Gastroesophageal sphincter (tissue), 4 donors: Measurements from ENCODE around the gene PGM2. TPM values are rescaled to one million over a fixed set of nuclear protein-coding genes. Genes with fewer than 3 reads are reported as not detected.

Source experiments
- ATAC-seq: fragments of 150-250 bp; one replicate; pipeline ENCODE4 v1.9.1; 2016; ENCODE audit warnings: mild to moderate bottlenecking, moderate library complexity
- H3K27ac ChIP-seq, 4 donors: fragments of 200-600 bp; sonication (generic) in 3 of 4; 1 replicate in 3 of 4; 2 replicates in 1 of 4; pipeline ENCODE4 v1.5.1; 2016 to 2019
- H3K27me3 ChIP-seq: fragments of 200-600 bp; sonication (generic); one replicate; pipeline ENCODE4 v1.5.1; 2019
- H3K36me3 ChIP-seq, 2 donors: fragments of 200-600 bp; sonication (generic); one replicate each; pipeline ENCODE4 v1.5.1; 2019; ENCODE audit warnings: control low read depth in 1 of 2
- H3K4me1 ChIP-seq, 3 donors: fragments of 200-600 bp; sonication (generic); 1 replicate in 2 of 3; 2 replicates in 1 of 3; pipeline ENCODE4 v1.5.1; 2016 to 2019; ENCODE audit warnings: control low read depth in 2 of 3
- H3K4me3 ChIP-seq, 2 donors: fragments of 200-600 bp; sonication (generic); one replicate each; pipeline ENCODE4 v1.5.1; 2019; ENCODE audit warnings: mild to moderate bottlenecking in 1 of 2, moderate library complexity in 1 of 2
- H3K9me3 ChIP-seq, 3 donors: fragments of 200-600 bp; sonication (generic); one replicate each; pipeline ENCODE4 v1.5.1; 2017 to 2019; ENCODE audit warnings: control low read depth in 2 of 3
- CTCF ChIP-seq, 4 experiments: fragments of 200-600 bp in 2 of 4; fragments of 450-650 bp in 2 of 4; sonication (generic) in 1 of 4; IDR thresholded peaks; one replicate each; pipeline ENCODE4 v1.5.1; 2017 to 2019; ENCODE audit warnings: antibody characterized with exemption in 4 of 4, mild to moderate bottlenecking in 2 of 4, moderate library complexity in 2 of 4
- EP300 ChIP-seq: sonication (generic); formaldehyde crosslinking; IDR thresholded peaks from one replicate; pipeline ENCODE4 v1.6.1; 2017; ENCODE audit warnings: antibody characterized with exemption, mild to moderate bottlenecking
- POLR2A ChIP-seq, 2 donors: fragments of 450-650 bp; IDR thresholded peaks; one replicate each; pipeline ENCODE4 v1.6.1; 2017; ENCODE audit warnings: antibody characterized with exemption in 2 of 2, mild to moderate bottlenecking in 2 of 2, moderate library complexity in 1 of 2
- POLR2AphosphoS5 ChIP-seq: sonication (generic); formaldehyde crosslinking; IDR thresholded peaks from one replicate; pipeline ENCODE4 v1.6.1; 2017; ENCODE audit warnings: antibody characterized with exemption
- WGBS, 2 donors: methylation state at CpG; one replicate each; pipeline ENCODE4 v1.1.5; 2018; ENCODE audit warnings: low coverage in 1 of 2; 5-methylcytosine and 5-hydroxymethylcytosine counted together
- total RNA-seq, 4 donors: library from RNA; depleted of rRNA; stranded (reverse); fragments of >200 nt; gene quantifications; one replicate each; pipeline ENCODE4 v1.1.0, GENCODE V29; 2016

PGM2 gene
- total RNA-seq, 4 donors from 2014 or later: 19.9 to 35.6 (median 25.3) TPM

GRCh38 chr4:37892641-37893040 is 66.2 kb downstream of the PGM2 start:
- Histone ChIP-seq H3K9me3 (no peaks in the 10 kb centered on the region), H3K4me3 (peak overlapping the region in 1 of 2 donors; percentile 83), H3K27me3 (no peaks in the 10 kb centered on the region), H3K27ac (peak overlapping the region in 3 of 4 donors; percentile 51 to 99 (median 93)), H3K36me3 (no peaks in the 10 kb centered on the region), H3K4me1 (peaks cover 0 to 83% (median 7%) of the 10 kb centered on the region in 3 donors)
- ATAC-seq: no peak
- TF ChIP-seq CTCF (IDR thresholded peaks at IDR 0.05): no peak
- no peak for TF ChIP-seq EP300
- TF ChIP-seq POLR2AphosphoS5: no peak
- no peak for TF ChIP-seq POLR2A (IDR thresholded peaks at IDR 0.05)
- WGBS, 2 donors: 49 to 50% methylated on average over 4 of the region's 5 CpGs

- TF ChIP-seq EP300 (no peak), CTCF (IDR thresholded peaks at IDR 0.05) (no peak), POLR2A (IDR thresholded peaks at IDR 0.05) (no peak), POLR2AphosphoS5 (no peak)
- Histone ChIP-seq H3K27me3 (no peaks in the 10 kb centered on the region), H3K4me3 (peak overlapping the region in 1 of 2 donors; percentile 83), H3K27ac (peak overlapping the region in 3 of 4 donors; percentile 51 to 99 (median 93)), H3K36me3 (no peaks in the 10 kb centered on the region), H3K9me3 (no peaks in the 10 kb centered on the region), H3K4me1 (peaks cover 0 to 86% (median 7%) of the 10 kb centered on the region in 3 donors)
- no peak for ATAC-seq
- whole genome bisulfite sequencing, 2 donors: 72 to 89% methylated on average over 3 of the region's 3 CpGs
Measured at GRCh38 chr4:37893164-37893563, 66.7 kb downstream of the PGM2 start.

GRCh38 chr4:37895271-37895670 is 68.8 kb downstream of the PGM2 start:
- TF ChIP-seq POLR2AphosphoS5: no peak
- no peak for TF ChIP-seq EP300
- no peak for TF ChIP-seq POLR2A (IDR thresholded peaks at IDR 0.05)
- no peak for TF ChIP-seq CTCF (IDR thresholded peaks at IDR 0.05)
- H3K36me3 ChIP-seq: no peaks in the 10 kb centered on the region
- no peak overlapping the region for H3K4me3 ChIP-seq
- no peaks in the 10 kb centered on the region for H3K9me3 ChIP-seq
- peaks cover 0 to 65% (median 4%) of the 10 kb centered on the region in 3 donors for H3K4me1 ChIP-seq
- no peak for ATAC-seq
- H3K27ac ChIP-seq: no peak overlapping the region
- WGBS, 2 donors: 82 to 94% methylated on average over 5 to 6 of the region's 7 CpGs
- no peaks in the 10 kb centered on the region for H3K27me3 ChIP-seq

GRCh38 chr4:37896206-37896860 is 69.8 kb downstream of the PGM2 start:
- no peak for TF ChIP-seq POLR2A (IDR thresholded peaks at IDR 0.05)
- no peak for TF ChIP-seq CTCF (IDR thresholded peaks at IDR 0.05)
- no peak for TF ChIP-seq POLR2AphosphoS5
- no peak for TF ChIP-seq EP300
- Histone ChIP-seq H3K9me3 (no peaks in the 10 kb centered on the region), H3K4me3 (no peak overlapping the region), H3K27ac (no peak overlapping the region), H3K36me3 (no peaks in the 10 kb centered on the region), H3K27me3 (no peaks in the 10 kb centered on the region), H3K4me1 (peaks cover 0 to 61% (median 4%) of the 10 kb centered on the region in 3 donors)
- ATAC-seq: no peak

- no peak overlapping the region for H3K27ac ChIP-seq
Measured at GRCh38 chr4:37902212-37902611, 75.7 kb downstream of the PGM2 start.

More at GRCh38 chr4:37902212-37902611, 75.7 kb downstream of the PGM2 start:
- ATAC-seq: no peak
- WGBS, 2 donors: 60 to 82% methylated on average over 1 to 4 of the region's 7 CpGs
- no peaks in the 10 kb centered on the region for H3K27me3 ChIP-seq
- H3K36me3 ChIP-seq: peaks cover 0 to 7% of the 10 kb centered on the region in 2 donors
- no peaks in the 10 kb centered on the region for H3K9me3 ChIP-seq
- no peak overlapping the region for H3K4me3 ChIP-seq
- no peak for TF ChIP-seq POLR2AphosphoS5
- no peak for TF ChIP-seq CTCF (IDR thresholded peaks at IDR 0.05)
- no peak for TF ChIP-seq EP300
- TF ChIP-seq POLR2A (IDR thresholded peaks at IDR 0.05): no peak
- H3K4me1 ChIP-seq: peaks cover 0 to 33% (median 0%) of the 10 kb centered on the region in 3 donors
